Ishikawa (cell line): Measurements from ENCODE around the gene GPD1L.

Source experiments
- CEBPB ChIP-seq: IDR thresholded peaks from 2 replicates; pipeline ENCODE4 v1.6.1; 2012
- CREB1 ChIP-seq: IDR thresholded peaks from 2 replicates; pipeline ENCODE4 v1.6.1; 2012; ENCODE audit warnings: low read depth
- EGR1 ChIP-seq: IDR thresholded peaks from 2 replicates; pipeline ENCODE4 v1.6.1; 2012
- EP300 ChIP-seq: IDR thresholded peaks from 2 replicates; pipeline ENCODE4 v1.6.1; 2012; ENCODE audit warnings: borderline replicate concordance
- FOXM1 ChIP-seq: IDR thresholded peaks from 2 replicates; pipeline ENCODE4 v1.6.1; 2012; ENCODE audit warnings: low read depth, borderline replicate concordance
- MAX ChIP-seq: IDR thresholded peaks from 2 replicates; pipeline ENCODE4 v1.6.1; 2012
- NFIC ChIP-seq: IDR thresholded peaks from 2 replicates; pipeline ENCODE4 v1.6.1; 2012
- RAD21 ChIP-seq: IDR thresholded peaks from 2 replicates; pipeline ENCODE4 v1.6.1; 2012; ENCODE audit warnings: low read depth
- REST ChIP-seq: IDR thresholded peaks from 2 replicates; pipeline ENCODE4 v1.6.1; 2012; ENCODE audit warnings: low read depth, mild to moderate bottlenecking
- TAF1 ChIP-seq: IDR thresholded peaks from 2 replicates; pipeline ENCODE4 v1.6.1; 2012; ENCODE audit warnings: low read depth, mild to moderate bottlenecking
- TCF12 ChIP-seq: IDR thresholded peaks from 2 replicates; pipeline ENCODE4 v1.6.1; 2012; ENCODE audit warnings: low read depth
- TEAD4 ChIP-seq: IDR thresholded peaks from 2 replicates; pipeline ENCODE4 v1.6.1; 2012
- USF1 ChIP-seq: IDR thresholded peaks from 2 replicates; pipeline ENCODE4 v1.6.1; 2012
- YY1 ChIP-seq: IDR thresholded peaks from 2 replicates; pipeline ENCODE4 v1.6.1; 2012; ENCODE audit warnings: low read depth
- ZBTB7A ChIP-seq: IDR thresholded peaks from 2 replicates; pipeline ENCODE4 v1.6.1; 2012; ENCODE audit warnings: low read depth

The GPD1L gene

GRCh38 chr3:32118215-32118614 is 11.8 kb downstream of the GPD1L start:
- TF ChIP-seq TEAD4 = no peak
- no peak for TF ChIP-seq FOXM1
- TF ChIP-seq EGR1 = no peak
- no peak for TF ChIP-seq CEBPB

GRCh38 chr3:32120471-32120870 is 14.1 kb downstream of the GPD1L start:
- TF ChIP-seq MAX = no peak

GRCh38 chr3:32121137-32121536 is 14.7 kb downstream of the GPD1L start:
- TF ChIP-seq USF1 (no peak), EP300 (no peak), ZBTB7A (no peak), TCF12 (no peak), YY1 (no peak), CREB1 (no peak), TAF1 (no peak), MAX (no peak), RAD21 (no peak), EGR1 (no peak), CEBPB (no peak), TEAD4 (no peak), REST (no peak), NFIC (no peak), FOXM1 (no peak)

- TF ChIP-seq CEBPB (no peak), TEAD4 (no peak), TAF1 (no peak), EP300 (no peak), REST (no peak), FOXM1 (no peak), TCF12 (no peak)
These were observed 17.2 kb downstream of the GPD1L start for GRCh38 chr3:32123620-32124019.

GRCh38 chr3:32125012-32125411 is 18.6 kb downstream of the GPD1L start:
- TF ChIP-seq MAX = no peak
- no peak for TF ChIP-seq ZBTB7A
- no peak for TF ChIP-seq TAF1
- no peak for TF ChIP-seq TEAD4
- no peak for TF ChIP-seq YY1
- TF ChIP-seq CREB1 = no peak
- TF ChIP-seq EGR1 = no peak
- no peak for TF ChIP-seq REST
- no peak for TF ChIP-seq TCF12
- TF ChIP-seq EP300 = no peak
- no peak for TF ChIP-seq RAD21
- no peak for TF ChIP-seq USF1
- no peak for TF ChIP-seq CEBPB
